HL-60 (cell line): ENCODE results near the gene PROCA1.

Experiments
- GABPA ChIP-seq: IDR thresholded peaks from 2 replicates; pipeline ENCODE4 v1.6.1; 2012; ENCODE audit warnings: low read depth
- TF ChIP-seq, protein P1 (sequence below): IDR thresholded peaks from one replicate; pipeline ENCODE4 v1.5.1; 2011; ENCODE audit warnings: low read length, control low read depth, inconsistent platforms; ENCODE audit not compliant: insufficient read depth

DNA sequence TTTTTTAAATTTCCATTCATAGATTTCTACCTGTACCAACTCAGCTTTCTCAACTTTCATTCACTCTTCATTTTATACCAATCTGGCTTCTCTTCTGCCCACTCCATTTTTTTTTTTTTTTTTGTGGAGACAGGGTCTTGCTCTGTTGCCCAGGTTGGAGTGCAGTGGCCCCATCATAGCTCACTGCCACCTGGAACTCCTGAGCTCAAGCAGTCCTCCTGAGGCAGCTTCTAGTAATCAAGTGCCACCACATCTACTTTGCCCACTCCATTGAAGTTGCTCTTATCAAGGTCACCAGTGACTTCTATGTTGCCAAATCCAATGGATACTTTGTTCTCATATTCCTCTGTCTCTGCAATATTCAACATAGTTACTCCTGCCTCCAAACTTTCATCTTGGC is 48.0 kb downstream of the PROCA1 start:
- TF ChIP-seq GABPA = no peak
- TF ChIP-seq, protein P1, sequence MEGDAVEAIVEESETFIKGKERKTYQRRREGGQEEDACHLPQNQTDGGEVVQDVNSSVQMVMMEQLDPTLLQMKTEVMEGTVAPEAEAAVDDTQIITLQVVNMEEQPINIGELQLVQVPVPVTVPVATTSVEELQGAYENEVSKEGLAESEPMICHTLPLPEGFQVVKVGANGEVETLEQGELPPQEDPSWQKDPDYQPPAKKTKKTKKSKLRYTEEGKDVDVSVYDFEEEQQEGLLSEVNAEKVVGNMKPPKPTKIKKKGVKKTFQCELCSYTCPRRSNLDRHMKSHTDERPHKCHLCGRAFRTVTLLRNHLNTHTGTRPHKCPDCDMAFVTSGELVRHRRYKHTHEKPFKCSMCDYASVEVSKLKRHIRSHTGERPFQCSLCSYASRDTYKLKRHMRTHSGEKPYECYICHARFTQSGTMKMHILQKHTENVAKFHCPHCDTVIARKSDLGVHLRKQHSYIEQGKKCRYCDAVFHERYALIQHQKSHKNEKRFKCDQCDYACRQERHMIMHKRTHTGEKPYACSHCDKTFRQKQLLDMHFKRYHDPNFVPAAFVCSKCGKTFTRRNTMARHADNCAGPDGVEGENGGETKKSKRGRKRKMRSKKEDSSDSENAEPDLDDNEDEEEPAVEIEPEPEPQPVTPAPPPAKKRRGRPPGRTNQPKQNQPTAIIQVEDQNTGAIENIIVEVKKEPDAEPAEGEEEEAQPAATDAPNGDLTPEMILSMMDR = no peak
